Activated CD4-positive, alpha-beta T cell treated with anti-CD3 and anti-CD28 coated beads, Interleukin-2, amount 50 U/mL, for 48 hours (primary cell): ENCODE results near the gene CCDC33.
A peak's percentile ranks its signal among the peaks of the same experiment; 100 is the strongest.

Source experiments
- DNase-seq, 2 experiments: peaks; one replicate each; pipeline ENCODE4 v3.0.0-alpha.2; 2020

Gene CCDC33

DNA sequence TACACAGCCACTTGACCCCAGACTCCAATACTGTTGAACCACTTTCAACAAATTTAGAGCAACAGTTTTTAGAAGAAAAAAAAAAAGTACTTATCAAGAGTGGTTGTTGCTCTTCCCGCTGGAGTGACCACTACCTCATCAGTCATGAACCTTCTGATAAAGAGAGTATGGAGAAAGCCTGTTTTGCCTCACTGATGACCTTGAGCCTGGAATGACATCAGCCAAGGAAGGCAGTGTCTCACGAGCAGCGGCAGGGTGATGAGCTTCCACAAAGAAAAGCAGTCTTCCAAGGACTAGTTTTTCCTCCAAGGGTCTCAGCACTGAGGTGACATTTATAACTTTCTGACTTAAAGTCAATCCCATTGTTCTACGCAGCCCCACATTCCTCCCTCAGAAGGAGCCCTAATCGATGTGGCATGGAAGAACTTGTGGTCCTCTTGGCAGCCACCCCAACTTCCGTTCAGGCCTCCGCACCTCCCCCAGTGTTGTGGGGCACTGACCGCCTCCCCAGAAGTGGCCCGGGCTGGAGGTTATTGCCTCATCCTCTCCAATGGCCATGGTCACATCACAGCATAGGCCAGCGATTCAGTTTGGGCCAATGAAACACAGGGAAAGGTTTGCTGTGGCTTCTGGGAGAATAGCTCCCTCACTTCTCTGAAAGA, 133.1 kb downstream of the CCDC33 start:
- DNase-seq = no peak

DNA sequence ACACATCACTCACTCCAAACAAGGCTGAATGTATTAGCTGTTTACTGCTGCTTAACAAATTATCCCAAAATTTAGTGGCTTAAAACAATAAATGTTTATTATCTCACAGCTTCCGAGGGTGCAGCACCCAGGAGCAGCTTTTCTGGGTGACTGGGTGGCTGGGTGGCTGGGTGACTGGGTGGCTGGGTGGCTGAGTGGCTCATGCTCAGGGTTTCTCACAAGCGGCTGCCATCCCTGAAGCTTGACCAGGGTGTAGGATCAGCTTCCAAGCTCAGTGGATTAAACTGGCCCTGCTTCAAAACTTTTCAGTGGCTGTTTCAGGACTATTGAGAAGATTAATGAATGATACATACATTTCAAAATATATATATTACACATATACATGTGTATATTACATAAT, 133.6 kb downstream of the CCDC33 start:
- no peak for DNase-seq

DNA sequence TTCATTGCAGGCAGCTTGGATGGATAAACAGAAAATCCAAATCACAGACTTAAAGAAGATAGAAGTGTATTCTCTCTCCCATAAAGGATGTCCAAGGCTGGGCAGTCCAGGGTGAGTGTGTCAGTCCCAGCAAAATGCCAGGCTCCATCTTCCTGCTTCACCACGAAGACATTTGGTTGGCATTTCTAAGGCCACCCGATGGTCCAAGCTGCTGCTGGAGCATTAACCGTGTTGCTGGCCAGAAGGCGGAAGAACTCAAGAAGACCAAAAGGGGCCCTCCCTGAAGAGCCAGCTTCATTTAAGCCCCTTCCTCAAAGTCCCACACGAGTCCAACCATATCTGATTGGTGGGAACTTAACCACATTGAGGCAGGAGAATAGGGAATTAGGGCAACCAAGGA, 134.3 kb downstream of the CCDC33 start:
- DNase-seq = no peak

DNA sequence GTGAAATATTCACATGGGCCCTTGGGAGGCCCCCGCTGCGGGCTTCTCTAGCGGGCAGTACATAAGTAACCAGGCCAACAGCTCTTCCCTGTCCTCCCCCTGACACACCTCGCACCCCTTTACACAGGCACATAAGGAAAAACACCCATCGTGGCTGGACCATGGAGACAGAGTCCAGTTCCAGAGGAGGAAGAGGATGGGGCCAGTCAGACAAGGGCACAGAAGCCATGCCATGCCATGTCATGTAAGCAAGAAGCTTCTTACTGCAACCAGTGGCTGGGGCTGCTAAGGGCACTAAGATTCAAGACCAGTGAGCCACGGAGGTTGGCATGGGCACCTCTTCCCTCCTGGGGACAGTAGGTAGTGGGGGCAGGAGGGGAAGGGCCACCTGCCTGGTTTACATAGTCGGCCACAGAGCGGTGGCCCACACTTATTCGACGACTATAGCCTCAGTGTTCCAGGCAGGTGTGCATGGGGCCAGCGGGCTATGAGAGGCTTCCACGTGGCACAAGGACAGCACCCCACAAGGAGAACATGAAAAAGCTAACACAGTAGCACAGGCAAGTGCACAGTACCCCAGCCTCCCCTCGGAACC, 137.0 kb downstream of the CCDC33 start:
- no peak for DNase-seq

DNA sequence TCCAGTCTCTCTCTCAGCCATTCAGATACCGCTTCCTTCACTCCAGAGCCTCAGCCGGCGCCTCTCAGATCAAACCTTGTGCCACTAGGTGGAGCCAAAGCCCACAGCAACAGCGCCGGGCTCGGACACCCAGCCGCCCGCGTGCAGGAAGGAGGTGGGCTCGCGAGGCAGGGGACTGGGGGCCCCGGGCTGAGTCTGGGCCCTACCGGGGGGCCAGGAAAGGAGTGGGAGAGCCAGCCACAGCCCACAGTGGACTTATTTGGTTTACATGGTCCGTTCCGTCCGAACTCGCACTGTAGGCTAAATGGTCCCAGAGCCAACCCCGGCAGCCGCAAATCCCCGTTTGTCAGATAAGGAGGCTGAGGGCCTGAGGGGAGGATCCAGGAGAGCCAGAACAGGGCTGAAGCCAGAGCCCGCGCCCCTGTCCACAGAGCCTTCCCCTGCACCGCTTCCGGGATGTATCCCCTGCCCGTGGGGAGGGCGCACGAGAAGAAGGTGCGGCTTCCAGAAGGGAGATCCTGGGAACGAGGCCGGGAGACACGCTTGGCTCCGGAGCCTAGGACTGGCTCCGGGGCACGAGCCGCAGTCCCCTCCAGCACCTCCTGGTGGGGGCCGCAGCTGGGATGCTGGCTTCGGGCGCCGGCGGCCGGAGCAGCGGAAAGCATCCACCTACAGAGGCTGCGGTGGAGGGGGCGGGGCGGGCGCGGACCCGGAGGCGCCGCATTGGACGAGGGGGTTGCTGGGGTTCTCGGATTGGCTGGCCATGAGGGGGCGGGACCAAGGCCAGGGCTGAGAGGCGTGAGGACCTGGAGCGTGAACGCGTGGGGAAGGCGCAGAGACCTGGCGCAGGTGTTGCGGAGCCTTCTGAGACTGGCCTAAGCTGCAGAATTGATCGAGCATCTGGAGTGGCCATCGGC, 137.9 kb downstream of the CCDC33 start:
- peak; percentile 97 for DNase-seq

DNA sequence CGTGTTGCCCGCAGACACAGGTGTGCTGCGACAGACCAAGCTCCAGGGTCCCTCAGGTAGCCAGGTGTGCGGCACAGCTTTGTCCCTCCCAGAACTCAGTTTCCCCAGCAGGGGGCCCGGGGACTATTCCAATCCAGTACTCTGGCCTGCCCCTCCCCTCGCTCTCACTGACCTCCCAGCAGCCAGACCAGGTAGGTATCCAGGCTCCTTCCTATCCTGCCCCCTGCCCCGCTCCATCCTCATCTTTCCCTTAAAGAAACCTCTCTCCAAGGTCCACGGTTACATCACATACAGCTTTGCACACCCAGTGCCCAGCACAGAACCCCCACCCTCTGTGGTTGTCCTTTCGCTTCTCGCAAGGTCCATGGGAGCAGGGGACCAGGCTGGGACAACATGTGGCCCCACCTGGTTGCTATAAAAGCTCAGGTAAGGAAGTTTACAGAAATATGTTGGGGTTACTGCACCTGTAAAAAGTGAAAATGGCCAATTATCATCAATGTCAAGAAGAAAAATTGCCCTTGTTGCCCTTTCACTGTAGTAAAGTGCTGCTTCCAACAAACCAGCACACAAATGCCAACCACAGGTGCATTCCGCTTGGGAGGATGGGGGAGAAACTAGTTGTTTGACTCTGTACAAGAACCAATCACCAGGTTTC, 138.6 kb downstream of the CCDC33 start:
- no peak for DNase-seq

DNA sequence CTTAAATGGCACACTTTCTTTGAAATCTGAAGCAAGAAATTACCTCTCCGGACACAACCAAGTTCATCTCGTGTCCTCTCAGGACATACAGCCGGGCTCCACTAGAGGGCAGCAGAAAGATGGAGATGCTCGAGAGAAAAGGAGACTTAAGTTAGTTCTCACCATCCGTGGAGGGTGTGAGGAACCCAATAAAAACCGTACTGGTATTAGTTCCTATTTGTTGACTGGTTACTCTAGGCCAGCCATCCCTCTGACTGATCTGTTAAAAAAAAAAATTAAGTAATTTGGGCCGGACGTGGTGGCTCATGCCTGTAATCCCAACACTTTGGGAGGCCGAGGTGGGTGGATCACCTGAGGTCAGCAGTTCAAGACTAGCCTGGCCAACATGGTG, 139.2 kb downstream of the CCDC33 start:
- DNase-seq = peak; percentile 93

DNA sequence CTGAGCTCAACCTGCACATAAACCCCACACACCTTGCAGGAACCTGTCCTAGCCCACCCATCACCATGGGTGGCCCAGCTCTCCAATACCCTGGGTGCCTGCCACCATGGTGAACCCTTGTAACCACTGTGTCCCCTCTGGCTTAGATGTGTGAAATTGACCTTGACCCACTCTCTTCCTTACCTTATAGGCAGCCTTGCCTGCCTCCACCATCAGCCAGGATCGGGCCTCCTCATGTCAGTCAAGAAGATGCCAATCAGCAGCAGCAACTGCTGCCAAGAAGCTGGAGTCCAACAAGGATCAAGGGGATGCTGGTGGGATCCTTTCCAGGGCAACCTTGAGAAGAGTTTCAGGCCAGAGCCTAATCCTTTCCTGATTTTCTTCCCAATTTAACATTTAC, 140.1 kb downstream of the CCDC33 start:
- DNase-seq = no peak

DNA sequence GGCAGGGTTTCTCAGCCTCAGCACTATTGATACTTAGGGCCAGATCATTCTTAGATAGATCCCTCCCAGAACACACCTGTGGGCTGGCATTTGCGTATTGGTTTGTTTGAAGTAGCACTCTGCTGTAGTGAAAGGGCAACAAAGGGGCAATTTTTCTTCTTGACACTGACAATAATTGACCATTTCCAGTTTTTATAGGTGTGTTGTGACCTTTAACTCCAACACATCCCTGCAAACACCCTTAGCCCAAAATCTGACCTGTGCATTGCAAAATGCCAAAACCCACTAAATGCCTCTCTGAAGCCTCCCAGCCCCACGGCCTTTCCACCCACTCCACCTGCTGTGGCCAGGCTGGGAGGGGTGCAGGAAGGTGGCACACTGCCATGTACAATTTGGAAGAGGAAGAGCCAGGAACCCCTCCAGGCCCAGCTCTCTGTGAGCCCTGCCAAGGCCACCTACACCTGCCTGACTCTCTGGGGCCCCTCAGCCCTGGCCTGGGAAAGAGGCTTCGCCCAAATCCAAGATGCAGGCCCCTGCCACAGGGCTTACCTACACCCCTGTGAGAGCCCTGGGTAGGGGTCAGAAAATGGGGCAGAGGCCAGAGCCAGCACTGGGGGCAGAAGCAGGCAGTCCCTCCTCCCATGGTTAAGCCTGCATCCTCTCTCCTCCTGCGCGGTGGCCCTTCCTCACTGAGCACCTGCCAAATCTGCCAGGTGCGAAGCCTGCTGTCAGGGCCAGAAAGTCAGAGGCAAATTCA, 140.9 kb downstream of the CCDC33 start:
- DNase-seq = no peak

DNA sequence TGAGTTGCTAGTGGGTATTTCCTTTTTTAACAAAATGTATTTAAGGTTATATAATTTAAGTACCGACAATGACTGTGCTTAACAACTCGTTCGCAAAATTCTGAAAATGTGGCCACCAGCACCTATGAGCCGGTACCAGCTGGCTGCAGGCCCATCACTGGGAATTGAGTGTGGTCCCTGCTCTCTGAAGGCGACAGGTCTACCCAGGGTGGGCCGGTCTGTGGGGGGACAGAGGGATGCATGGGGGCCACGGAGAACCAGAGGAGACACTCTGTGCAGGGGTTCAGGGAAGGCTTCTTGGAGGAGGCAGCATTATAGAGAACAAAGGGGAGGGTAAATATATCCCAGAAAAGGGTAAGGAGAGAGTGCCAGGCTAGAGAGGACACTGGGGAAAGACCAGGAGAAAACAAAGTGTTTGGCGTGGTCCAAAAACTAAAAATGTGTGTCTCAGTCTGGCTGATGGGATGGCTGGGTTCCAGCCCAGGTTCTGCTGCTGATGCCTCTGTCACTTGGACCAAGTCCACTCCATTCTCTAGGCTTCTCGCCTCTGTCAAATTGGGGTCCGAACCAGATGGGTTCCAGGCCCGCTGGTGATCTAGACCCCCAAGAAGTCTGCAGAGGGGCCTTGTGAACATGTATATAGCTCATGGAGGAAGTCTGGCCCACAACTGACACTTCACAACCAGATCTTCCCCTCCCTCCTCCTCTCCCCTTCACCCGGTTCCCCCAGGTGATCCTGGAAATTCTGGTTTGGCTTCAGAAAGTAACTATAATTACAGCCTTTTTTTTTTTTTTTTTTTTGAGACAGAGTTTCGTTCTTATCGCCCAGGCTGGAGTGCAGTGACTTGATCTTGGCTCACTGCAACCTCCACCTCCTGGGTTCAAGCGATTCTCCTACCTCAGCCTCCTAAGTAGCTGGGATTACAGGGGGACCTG, 142.0 kb downstream of the CCDC33 start:
- DNase-seq = peak in 1 of 2 experiments; percentile 12

DNA sequence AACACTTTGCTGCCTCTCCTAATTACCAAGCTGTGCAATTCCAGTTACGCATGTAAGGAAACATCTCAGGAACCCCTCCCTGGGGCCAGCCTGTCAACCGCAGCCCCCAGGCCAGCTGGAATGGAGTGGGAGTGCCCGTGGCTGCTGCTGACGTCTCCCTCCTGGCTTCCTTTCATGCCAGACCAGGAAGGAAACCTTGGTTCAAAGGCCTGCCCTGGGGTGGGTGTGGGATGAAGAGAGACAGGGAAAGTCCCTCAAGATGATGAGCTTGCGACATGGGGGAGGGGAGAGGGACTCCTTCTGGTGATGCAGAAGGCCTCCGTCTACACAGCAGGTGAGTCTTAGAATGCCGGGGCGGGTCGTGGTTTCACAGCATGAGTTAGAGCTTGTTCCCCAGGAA, 142.7 kb downstream of the CCDC33 start:
- peak; percentile 77 to 86 for DNase-seq

DNA sequence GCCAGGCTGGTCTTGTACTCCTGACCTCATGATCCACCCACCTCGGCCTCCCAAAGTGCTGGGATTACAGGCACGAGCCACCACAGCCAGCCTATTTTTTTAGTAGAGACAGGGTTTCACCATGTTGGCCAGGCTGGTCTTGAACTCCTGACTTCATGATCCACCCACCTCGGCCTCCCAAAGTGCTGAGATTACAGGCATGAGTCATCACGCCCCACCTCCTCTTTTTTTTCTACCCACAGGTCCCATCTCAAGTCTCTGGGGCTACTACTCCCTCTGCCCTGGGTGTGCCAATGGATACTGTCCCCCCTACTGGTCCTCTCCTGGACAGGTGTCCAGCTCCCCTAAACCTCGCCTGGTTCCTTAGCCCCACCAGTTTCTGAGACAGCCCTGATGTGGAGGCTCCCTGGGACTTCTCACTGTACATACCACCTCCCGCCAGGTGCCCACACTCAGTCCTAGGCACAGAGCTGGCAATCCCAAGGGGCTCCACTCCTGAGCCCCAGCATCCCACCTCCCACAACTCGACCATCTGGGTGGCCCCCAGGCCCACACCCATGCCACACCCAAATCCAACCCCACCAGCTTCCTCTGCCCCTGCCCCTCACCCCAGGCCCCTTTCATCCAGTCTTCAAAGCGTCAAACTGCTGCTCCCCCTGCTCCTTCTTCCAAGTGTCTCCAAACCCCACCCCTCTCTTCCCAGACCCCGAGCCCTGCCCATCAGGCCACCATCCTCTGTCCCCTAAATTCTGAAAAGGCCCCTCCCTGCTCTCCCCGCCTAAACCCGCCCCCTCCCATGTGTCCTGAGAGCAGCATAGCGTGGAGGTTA, 144.4 kb downstream of the CCDC33 start:
- DNase-seq = peak; percentile 13 to 23

DNA sequence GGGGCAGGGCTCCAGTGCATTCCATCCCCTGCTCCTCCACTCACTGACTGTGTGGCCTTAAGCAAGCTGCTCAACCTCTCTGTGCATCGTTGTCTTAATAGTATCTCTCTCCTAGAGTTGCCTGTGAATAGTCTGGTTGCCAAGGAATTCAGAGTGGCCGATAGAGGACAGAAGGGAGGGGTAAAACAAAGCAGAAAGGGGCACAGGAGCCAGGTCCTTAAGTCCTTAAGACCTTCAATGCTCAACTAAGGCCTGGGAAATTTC, 145.0 kb downstream of the CCDC33 start:
- DNase-seq = no peak

DNA sequence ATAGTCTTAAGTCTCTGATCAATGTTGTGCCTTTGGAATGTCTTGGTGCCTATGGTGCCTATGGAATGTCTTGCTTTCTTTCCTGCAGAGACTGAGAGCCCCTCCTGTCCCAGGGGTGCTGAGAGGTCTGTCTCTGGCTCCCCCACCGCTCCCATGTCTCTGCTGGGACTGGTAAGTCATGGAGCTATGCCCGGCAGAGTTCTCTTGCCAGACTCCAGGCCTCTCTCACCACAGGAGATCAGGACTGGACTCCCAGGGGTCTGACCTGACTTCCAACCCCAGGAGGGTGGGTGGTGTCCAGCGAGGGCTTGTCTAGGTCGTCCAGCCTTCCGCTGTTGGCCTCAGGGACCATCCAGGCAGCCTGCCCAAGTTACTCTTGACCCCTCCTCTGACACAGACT, 145.4 kb downstream of the CCDC33 start:
- DNase-seq = peak; percentile 6 to 10

DNA sequence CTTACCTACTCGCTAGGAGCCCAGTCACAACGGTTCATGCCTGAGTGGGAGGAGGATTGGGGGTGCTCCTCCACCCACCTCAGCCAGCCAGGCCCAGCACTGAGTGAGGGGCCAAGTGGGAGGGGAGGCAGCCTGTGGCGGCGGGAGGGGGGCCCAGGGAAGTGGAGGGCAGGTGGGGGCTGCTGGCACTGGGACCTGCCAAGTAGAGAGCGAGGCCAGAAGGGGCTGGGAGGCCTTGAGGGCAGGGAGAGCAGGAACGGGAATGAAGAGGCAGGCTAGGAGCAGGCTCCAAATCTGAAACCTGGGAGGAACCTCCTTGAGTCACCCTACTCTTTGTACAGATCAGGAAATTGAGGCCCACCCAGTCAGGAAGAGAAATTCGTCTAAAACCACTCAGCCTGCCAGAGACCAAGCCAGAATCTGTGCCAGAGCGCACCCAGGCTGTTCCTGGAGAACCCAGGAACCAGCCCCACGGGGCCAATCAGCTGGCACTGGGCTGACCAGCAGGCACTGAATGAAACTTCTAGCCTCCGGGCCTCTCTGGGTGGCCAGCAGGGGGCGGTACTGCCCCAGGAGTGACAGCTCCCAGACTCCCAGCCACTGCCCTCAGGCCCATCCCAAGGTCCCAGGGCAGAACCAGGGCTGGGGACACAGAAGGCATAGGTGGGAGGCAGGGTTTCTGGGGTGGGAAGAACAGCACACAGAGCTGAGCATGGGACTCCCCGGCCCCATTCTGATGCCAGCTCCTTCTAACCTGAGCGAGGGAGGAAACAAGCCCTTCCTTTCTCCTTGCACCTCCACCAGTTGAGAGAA, 146.1 kb downstream of the CCDC33 start:
- peak; percentile 86 to 91 for DNase-seq

DNA sequence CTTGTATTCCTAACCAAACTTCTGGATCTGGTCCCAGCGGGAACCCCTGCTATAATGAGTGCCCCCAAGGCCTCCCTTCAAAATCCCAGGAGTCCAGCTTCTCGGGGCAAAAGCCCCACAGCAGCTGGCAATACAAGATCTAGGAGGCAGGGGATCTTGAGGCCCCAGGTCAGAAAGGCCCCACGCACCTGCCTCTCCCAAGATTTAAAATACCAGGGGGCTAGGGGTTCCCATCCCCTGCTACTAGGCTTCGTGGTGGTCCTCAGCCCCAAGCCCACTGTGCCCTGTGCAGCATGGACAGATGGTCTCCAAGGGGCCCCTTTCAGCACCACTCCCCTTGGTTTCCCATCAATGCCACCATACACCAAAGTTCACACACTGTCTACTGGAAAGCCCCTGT, 147.2 kb downstream of the CCDC33 start:
- no peak for DNase-seq

DNA sequence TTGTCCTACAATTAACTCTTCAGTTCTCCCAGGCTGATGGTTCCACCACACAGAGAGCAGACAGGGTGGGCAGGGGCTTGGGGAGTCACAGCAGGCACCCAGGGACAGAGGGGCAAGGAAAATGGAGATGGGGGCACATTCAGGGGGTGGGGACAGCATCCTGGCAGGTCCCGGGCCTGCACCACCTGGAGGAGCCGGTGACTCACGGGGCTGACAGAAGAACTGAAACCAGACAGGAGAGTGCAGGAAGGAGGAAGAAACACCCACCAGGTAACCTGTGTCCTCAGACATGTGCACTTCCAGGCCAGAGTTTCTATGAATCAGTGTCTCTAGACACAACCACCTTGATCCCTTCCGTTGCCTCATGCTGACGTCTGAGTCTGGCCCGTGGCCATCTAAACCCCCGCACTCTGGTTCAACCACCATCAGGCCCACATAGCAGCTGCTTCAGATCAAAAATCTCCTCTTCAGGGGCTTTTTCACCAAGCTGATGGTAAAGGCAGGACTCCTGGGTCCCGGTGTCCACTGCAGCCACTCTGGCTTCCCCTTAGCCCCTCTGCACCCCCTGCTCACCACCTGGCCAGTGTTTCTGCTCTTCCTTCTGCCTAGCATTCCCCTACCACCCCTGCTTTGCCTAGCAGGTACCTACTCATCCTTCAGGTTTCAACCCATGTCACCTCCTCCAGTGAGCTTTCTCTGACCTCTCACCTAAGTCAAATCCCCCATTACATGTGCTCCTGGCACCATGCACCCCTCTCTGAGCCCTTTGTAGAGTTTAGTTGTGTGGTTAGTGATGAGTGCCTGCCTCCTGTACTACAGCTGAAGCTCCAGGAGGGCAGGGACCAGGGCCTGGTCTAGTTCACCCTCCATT, 147.8 kb downstream of the CCDC33 start:
- DNase-seq = peak; percentile 83 to 89

DNA sequence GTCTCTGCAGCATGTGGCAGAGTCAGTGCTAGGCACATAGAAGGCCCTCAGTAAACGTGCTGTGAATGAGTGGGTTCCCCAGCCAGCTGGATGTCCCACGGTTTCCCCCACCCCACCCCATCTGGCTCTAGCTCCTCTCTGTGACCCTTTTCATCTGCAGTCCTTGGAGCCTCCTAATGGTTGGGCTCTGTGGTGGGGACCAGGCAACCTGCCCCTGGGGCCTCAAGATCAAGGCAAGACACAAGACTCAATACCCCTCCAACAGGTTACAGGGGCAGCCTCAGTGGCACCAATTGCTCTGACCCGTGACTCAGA, 148.4 kb downstream of the CCDC33 start:
- DNase-seq = no peak
